SJCRH30 (cell line): ENCODE results near the gene STUM. TPM values are rescaled to one million over a fixed set of nuclear protein-coding genes. Genes with fewer than 3 reads are reported as not detected.
A peak's percentile ranks its signal among the peaks of the same experiment; 100 is the strongest.

Experiments used
- DNase-seq, 2 experiments: peaks; one replicate each; pipeline ENCODE4 v3.0.0-alpha.2; 2015 to 2020
- H3K27ac ChIP-seq: fragments of 250-450 bp; sonication (Bioruptor Pico); 2 replicates; pipeline ENCODE4 v1.5.1; 2020; ENCODE audit warnings: mild to moderate bottlenecking, moderate library complexity
- H3K27me3 ChIP-seq: fragments of 250-450 bp; sonication (Bioruptor Pico); 2 replicates; pipeline ENCODE4 v1.5.1; 2020; ENCODE audit warnings: mild to moderate bottlenecking, moderate library complexity
- H3K36me3 ChIP-seq: fragments of 250-450 bp; sonication (Bioruptor Pico); 2 replicates; pipeline ENCODE4 v1.5.1; 2020; ENCODE audit warnings: mild to moderate bottlenecking, moderate library complexity
- H3K4me1 ChIP-seq: fragments of 250-450 bp; sonication (Bioruptor Pico); 2 replicates; pipeline ENCODE4 v1.5.1; 2020; ENCODE audit warnings: mild to moderate bottlenecking, moderate library complexity
- H3K4me3 ChIP-seq: fragments of 250-450 bp; sonication (Bioruptor Pico); 2 replicates; pipeline ENCODE4 v1.5.1; 2020; ENCODE audit warnings: mild to moderate bottlenecking, moderate library complexity
- H3K9me3 ChIP-seq: fragments of 250-450 bp; sonication (Bioruptor Pico); replicated peaks from 2 replicates; pipeline ENCODE4 v1.5.1; 2020; ENCODE audit warnings: mild to moderate bottlenecking, moderate library complexity
- total RNA-seq: library from RNA; depleted of rRNA; stranded (reverse); fragments of >200 nt; shearing (Covaris generic); gene quantifications from 2 replicates; pipeline ENCODE4 v1.2.3, GENCODE V29; 2014; rRNA removed

STUM gene
- total RNA-seq, 1 experiment from 2014 or later, result 0.75 TPM

DNA sequence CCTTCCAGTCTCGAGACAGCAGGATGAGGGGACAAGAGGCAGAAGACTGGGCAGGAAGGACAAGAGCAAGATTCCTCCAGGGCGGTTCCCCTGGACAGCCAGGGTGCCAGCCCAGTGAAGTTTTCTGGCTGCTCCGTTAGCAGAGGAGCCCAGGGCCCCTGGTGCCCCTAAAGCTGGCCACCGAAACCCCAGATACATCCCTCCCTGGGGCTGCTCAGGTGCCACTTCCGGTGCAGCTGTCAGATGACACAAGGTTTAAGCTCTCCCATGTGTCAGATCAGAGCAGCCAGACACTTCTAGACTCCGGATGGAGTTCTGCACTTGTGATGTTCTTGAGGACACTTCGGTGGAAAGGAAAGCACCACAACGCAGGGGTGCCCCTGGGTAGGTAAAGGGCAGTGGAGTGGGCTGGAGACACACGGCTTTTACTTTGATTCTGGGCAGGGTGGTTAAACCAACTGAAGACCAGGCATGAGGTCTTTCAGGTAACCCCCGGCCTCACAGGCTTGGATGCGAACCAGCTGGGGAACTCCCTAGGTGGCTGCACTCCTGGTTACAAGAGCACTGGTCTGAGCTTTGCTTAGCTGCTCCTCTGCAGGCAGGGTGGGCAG, 104.9 kb downstream of the STUM start:
- Histone ChIP-seq H3K9me3 (no peaks in the 10 kb centered on the region), H3K36me3 (peaks cover 4% of the 10 kb centered on the region; the same call in 1 of the 2 replicates), H3K4me1 (peaks cover 59% of the 10 kb centered on the region), H3K4me3 (no peak overlapping the region), H3K27ac (peak overlapping the region; percentile 75), H3K27me3 (no peaks in the 10 kb centered on the region)
- peak in 1 of 2 experiments; percentile 59 for DNase-seq

DNA sequence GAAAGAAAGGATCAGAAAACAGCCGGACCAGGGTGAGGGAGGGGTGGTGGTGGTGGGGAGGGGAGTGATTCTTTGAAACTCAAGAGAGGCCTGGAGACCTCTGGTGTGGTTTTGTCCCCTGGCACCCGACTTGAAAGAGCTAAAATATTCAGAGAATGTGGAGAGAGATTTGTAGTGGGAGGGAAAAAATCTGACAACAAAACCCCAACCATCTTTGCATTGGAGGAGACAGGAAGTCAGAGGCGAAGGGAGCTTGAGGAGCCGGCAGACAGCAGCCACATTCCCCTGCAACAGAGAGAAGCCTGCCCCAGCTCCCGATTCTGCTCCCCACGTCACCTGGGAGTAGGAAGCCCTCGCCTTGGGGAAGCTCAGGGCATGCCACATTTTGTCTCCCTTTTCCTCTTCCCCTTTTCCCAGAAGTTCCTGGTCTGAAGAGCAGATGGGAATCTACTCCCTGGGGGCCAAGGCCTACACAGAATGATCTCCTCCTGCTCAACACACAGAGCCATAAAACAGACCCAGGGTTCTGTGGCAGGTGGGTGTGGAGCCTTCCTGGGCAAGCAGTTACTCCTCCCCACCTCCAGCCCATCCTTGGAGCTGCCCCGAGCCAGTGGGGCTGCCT, 105.6 kb downstream of the STUM start:
- peak; percentile 84 to 89 for DNase-seq
- no peak overlapping the region for H3K4me3 ChIP-seq
- peaks cover 60% of the 10 kb centered on the region for H3K4me1 ChIP-seq
- no peaks in the 10 kb centered on the region for H3K9me3 ChIP-seq
- H3K36me3 ChIP-seq, result no peaks in the 10 kb centered on the region
- H3K27me3 ChIP-seq, result no peaks in the 10 kb centered on the region
- H3K27ac ChIP-seq, result peak overlapping the region; percentile 75

DNA sequence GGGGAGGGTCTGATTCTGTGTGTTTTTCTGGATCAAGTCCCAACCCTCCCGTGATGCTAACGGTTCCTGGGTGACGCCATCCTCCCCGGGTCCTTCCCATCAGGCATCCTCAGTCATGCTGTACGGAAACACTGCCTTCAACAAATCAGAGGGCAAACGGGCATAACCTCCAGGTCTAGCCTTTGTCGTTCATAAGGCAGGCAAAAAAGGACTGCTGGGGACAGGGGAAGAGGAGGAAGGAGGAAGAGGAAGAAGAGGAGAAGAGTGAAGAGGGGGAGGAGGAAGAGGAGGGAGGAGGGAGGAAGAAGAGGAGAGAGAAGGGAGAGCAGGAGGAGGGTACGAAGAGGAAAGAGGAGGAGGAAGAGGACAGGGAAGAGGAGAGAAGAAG, 106.1 kb downstream of the STUM start:
- Histone ChIP-seq H3K27me3 (no peaks in the 10 kb centered on the region), H3K4me3 (no peak overlapping the region), H3K27ac (peak overlapping the region; percentile 75), H3K36me3 (no peaks in the 10 kb centered on the region), H3K4me1 (peaks cover 60% of the 10 kb centered on the region), H3K9me3 (no peaks in the 10 kb centered on the region)
- DNase-seq, result no peak

DNA sequence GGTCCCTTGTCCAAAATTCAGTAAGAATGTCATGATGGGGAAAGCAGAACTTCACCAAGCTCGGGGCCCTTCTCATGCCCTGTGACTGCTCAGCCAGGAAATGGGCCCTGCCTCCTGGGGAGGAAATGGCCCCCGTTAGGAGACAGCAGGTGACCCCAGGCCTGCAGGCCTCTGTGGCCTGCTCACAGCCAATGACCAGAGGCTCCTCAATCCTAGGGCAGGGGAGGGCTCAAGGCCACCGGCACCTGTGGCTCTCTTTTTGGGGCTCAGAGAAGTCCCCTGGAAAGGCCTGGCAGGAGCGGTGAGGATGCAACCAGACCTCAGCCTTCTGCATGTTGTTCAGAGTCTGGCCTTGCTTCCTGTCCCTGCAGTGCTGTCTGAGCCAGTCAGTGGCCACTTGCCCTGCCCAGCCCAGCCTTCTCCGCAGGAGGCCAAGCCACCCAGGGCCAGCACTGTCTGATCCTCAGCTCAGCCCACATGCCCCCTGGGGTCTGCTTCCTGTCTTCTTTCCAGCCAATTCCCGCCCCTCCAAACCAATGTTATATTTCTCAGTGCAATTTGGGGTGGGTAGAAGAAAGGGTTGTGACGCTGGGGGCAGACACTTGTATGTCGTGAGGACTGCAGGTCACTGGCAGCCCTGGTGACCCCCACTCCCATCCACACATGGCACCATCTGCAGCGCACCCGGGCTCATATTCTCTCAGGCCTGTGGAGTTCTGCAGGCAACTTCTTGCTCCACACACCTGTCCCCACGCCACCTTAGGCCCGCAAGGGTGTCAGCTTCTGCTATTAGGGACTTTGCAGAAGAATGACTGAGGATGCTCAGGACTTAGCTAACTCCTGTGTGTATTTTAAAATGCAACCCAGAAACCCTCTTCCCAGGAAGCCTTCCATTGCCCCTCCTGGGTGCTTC, 106.9 kb downstream of the STUM start:
- Histone ChIP-seq H3K27ac (peak overlapping the region; percentile 75; the same call in 1 of the 2 replicates), H3K4me1 (peaks cover 57% of the 10 kb centered on the region)
- DNase-seq, result peak; percentile 52 to 58

DNA sequence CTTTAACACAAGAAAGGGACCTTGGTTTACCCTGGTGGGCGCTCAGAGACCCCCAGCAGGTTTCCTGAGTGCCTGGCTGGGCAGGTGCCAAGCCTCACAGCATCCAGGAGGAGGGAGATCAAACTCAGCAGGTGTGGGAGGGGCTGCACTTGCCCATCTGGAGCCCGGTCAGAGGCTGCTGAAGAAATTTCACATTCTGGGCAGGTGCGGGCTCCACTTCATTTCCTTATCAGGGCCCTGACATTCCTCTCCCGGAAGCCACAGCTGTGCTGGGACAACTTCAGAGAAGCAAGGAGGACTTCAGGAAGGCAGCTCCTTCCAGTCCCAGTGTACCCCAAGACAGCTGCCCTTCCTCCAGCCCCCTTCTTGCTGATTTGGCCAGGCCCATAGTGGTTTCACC, 107.6 kb downstream of the STUM start:
- Histone ChIP-seq H3K4me1 (peaks cover 58% of the 10 kb centered on the region), H3K9me3 (no peaks in the 10 kb centered on the region), H3K27me3 (no peaks in the 10 kb centered on the region), H3K27ac (peak overlapping the region; percentile 25; the same call in 1 of the 2 replicates), H3K36me3 (no peaks in the 10 kb centered on the region), H3K4me3 (no peak overlapping the region)
- no peak for DNase-seq

More for the DNA sequence above, 106.9 kb downstream of the STUM start:
- H3K9me3 ChIP-seq, result no peaks in the 10 kb centered on the region
- H3K27me3 ChIP-seq, result no peaks in the 10 kb centered on the region
- H3K36me3 ChIP-seq, result no peaks in the 10 kb centered on the region
- no peak overlapping the region for H3K4me3 ChIP-seq

DNA sequence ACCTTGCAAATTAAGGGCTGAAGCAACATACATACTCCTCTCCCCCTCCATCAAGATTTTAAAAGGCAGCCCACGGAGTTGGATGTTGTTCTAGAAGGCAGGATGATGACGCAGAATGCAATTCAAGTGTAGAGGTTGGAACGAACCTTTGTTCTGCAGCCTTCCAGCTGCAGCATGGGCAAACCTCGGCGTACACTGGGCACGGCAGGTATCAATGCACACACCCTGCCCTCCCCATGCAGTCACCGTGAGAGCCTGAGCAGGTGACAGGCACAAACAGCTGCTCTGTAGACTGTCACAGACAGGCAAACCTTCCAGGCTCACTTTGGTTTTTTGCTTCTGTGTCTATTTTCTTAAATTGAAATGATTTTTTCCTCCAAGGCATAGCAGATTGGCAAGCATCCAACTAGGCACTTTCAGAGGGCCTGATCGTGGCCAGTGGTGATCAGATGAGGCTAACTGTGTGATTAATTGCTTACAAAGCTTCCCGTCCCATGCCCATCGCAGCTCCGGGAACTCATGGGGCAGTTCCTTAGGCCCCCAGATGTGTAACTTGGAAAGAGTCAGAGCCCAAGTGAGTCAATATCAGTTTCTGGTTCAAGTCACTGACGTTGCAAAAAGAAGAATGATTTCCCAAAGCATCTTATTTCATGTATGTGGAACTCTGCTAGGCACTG, 108.2 kb downstream of the STUM start:
- Histone ChIP-seq H3K27me3 (no peaks in the 10 kb centered on the region), H3K9me3 (no peaks in the 10 kb centered on the region), H3K4me1 (peaks cover 64% of the 10 kb centered on the region), H3K4me3 (no peak overlapping the region), H3K27ac (peak overlapping the region; percentile 25; the same call in 1 of the 2 replicates), H3K36me3 (no peaks in the 10 kb centered on the region)
- peak; percentile 64 to 79 for DNase-seq

DNA sequence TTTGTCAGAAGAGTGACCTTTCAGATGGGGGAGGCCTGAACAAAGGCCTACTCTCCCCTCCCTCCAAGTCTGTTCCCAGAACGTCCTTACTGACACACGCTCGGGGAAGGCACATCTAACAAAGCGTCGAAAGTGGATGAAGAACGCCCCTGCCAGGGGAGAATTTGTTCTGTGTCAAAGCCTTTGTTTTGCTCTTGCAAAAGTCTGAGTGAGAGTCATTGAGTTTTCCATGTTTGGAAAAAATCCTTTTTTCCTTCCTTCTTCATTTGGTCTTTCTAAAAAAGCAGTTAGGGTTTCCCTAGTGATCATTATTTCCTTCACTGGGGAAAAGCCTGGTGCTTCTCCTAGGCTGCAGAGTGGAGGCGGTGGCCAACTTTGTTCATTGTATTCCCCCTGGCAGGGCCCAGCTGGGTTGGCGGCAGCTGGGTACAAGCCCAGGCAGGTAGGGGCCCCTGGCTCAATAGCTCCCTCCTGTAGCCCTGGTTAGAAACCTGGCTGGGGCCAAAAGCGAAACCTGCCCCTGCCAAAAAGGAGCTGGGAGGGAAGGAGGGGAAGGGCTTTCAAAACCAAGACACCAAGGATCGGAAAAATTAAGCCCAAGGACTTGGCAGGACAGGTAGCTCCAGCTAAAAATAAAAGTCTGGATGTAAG, 109.5 kb downstream of the STUM start:
- no peaks in the 10 kb centered on the region for H3K27me3 ChIP-seq
- no peaks in the 10 kb centered on the region for H3K9me3 ChIP-seq
- no peak overlapping the region; the same call in 1 of the 2 replicates for H3K27ac ChIP-seq
- H3K4me1 ChIP-seq, result peaks cover 68% of the 10 kb centered on the region
- no peak for DNase-seq
- no peak overlapping the region for H3K4me3 ChIP-seq
- H3K36me3 ChIP-seq, result no peaks in the 10 kb centered on the region

DNA sequence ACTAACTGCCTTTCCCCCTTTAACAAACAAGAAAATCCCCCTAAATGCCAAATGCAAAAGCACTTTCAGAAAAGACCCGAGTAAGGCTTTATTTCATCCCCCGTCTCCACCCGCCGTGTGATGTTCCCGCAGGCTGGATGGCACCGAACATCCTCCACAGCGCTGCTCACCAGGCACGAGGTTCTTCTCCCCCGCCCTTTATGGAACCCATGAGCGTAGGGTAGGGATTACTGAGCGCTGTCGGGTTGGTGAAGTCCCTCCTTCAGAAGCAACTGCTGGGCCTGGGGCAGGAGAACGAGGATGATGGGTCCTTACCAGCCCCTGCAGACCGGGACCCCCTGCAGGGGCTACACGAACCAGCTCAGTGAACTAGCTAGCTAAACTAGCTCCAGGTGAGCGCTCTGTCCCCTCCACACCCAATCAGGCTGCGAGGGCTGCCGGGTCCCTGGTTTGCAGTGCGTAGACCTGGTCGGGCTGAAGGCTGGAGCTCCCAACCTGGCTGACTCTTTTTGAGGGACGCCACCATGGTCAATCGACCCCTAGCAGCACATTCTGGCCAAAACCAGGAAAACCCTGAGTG, 110.1 kb downstream of the STUM start:
- Histone ChIP-seq H3K4me1 (peaks cover 68% of the 10 kb centered on the region), H3K9me3 (no peaks in the 10 kb centered on the region), H3K36me3 (no peaks in the 10 kb centered on the region), H3K27ac (no peak overlapping the region), H3K27me3 (no peaks in the 10 kb centered on the region), H3K4me3 (no peak overlapping the region)
- DNase-seq, result no peak

Other genes starting within 250 kb of the STUM start
- 27.2 and 31.8 TPM in 2 replicates for gene LIN9, start 239.6 kb upstream of the STUM start, total RNA-seq
- gene PARP1, start 140.7 kb upstream of the STUM start, total RNA-seq, result 546 TPM in 2 replicates
- 22.5 and 23.2 TPM in 2 replicates for gene ITPKB, start 190.5 kb downstream of the STUM start, total RNA-seq